ENCODE measurements around the gene UBQLN3.

UBQLN3 gene

GRCh38 chr11:5505363-5506048, 4.3 kb downstream of the UBQLN3 start:
- no peak for FAIRE-seq

GRCh38 chr11:5504403-5504921, 5.3 kb downstream of the UBQLN3 start:
- FAIRE-seq, result no peak

- FAIRE-seq, result no peak
Measured at GRCh38 chr11:5500393-5500801, 9.4 kb downstream of the UBQLN3 start.

- no peak for FAIRE-seq
Measured at GRCh38 chr11:5499671-5500070, 10.1 kb downstream of the UBQLN3 start.

GRCh38 chr11:5489576-5490357, 20.0 kb downstream of the UBQLN3 start:
- no peak for FAIRE-seq

- no peak for FAIRE-seq
Measured at GRCh38 chr11:5488798-5489399, 20.9 kb downstream of the UBQLN3 start.

- no peak for FAIRE-seq
Measured at GRCh38 chr11:5488385-5488784, 21.4 kb downstream of the UBQLN3 start, which contains the start of gene OR52D1. Gene OR52D1, plus strand, starts transcription at chr11:5488685. Its CDS starts 22 bp downstream, at chr11:5488707.

GRCh38 chr11:5486421-5486820, 23.3 kb downstream of the UBQLN3 start:
- FAIRE-seq, result no peak

- no peak for FAIRE-seq
Measured at GRCh38 chr11:5486003-5486402, 23.8 kb downstream of the UBQLN3 start.

- no peak for FAIRE-seq
Measured at GRCh38 chr11:5476186-5476819, 33.5 kb downstream of the UBQLN3 start.

GRCh38 chr11:5473921-5474320, 35.8 kb downstream of the UBQLN3 start:
- FAIRE-seq, result no peak

- FAIRE-seq, result no peak
Measured at GRCh38 chr11:5467527-5467926, 42.2 kb downstream of the UBQLN3 start.

- FAIRE-seq, result no peak
Measured at GRCh38 chr11:5460983-5461621, 48.7 kb downstream of the UBQLN3 start.
